SJSA1 (cell line): Measurements from ENCODE around the gene BEST1. TPM values are rescaled to one million over a fixed set of nuclear protein-coding genes. Genes with fewer than 3 reads are reported as not detected.
"Not testable (repeated sequence)": the region's sequence is repeated elsewhere in the genome, so short reads cannot be mapped to it uniquely, and the experiment has no call there.

Experiments used
- DNase-seq, 2 experiments: peaks; one replicate each; pipeline ENCODE4 v3.0.0-alpha.2; 2015 to 2020; ENCODE audit warnings: low spot score in 2 of 2, low read depth in 1 of 2
- H3K27ac ChIP-seq: fragments of 250-450 bp; sonication (Bioruptor Pico); 2 replicates; pipeline ENCODE4 v1.5.1; 2020; ENCODE audit warnings: mild to moderate bottlenecking, moderate library complexity
- H3K27me3 ChIP-seq: fragments of 250-450 bp; sonication (Bioruptor Pico); replicated peaks from 2 replicates; pipeline ENCODE4 v1.5.1; 2020; ENCODE audit warnings: mild to moderate bottlenecking, moderate library complexity
- H3K36me3 ChIP-seq: fragments of 250-450 bp; sonication (Bioruptor Pico); 2 replicates; pipeline ENCODE4 v1.5.1; 2020; ENCODE audit warnings: mild to moderate bottlenecking
- H3K4me1 ChIP-seq: fragments of 250-450 bp; sonication (Bioruptor Pico); replicated peaks from 2 replicates; pipeline ENCODE4 v1.6.1; 2021; ENCODE audit warnings: mild to moderate bottlenecking
- H3K4me3 ChIP-seq: fragments of 250-450 bp; sonication (Bioruptor Pico); 2 replicates; pipeline ENCODE4 v1.5.1; 2020; ENCODE audit warnings: mild to moderate bottlenecking
- H3K9me3 ChIP-seq: fragments of 250-450 bp; sonication (Bioruptor Pico); replicated peaks from 2 replicates; pipeline ENCODE4 v1.5.1; 2020; ENCODE audit warnings: mild to moderate bottlenecking
- total RNA-seq: library from RNA; depleted of rRNA; stranded (reverse); fragments of >200 nt; shearing (Covaris generic); gene quantifications from 2 replicates; pipeline ENCODE4 v1.2.3, GENCODE V29; 2014

The BEST1 gene
- total RNA-seq, 1 experiment from 2014 or later, result 0.74 TPM

DNA sequence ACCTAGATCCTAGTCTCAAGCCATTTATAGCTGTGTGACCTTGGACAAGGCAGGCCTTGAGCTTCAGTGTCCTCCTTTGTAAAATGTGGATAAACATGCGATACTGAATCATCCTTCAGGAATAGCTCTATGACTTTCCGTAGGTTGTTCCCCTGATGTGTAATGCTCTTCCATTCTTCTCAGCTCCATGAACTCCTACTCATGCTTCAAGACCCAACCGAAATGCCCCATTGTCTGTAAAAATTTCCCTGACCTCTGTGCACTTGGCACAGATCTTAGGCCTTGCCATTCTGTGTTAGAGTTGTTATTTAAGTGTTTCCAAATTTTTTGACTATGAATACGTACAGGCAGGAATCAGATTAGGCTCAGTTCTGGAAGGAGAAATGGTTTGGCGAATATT, 3.3 kb upstream of the BEST1 start:
- DNase-seq, result no peak
- Histone ChIP-seq H3K27ac (no peak overlapping the region), H3K4me1 (peaks cover 19% of the 10 kb centered on the region), H3K27me3 (no peaks in the 10 kb centered on the region), H3K9me3 (no peaks in the 10 kb centered on the region), H3K4me3 (no peak overlapping the region), H3K36me3 (no peaks in the 10 kb centered on the region)

DNA sequence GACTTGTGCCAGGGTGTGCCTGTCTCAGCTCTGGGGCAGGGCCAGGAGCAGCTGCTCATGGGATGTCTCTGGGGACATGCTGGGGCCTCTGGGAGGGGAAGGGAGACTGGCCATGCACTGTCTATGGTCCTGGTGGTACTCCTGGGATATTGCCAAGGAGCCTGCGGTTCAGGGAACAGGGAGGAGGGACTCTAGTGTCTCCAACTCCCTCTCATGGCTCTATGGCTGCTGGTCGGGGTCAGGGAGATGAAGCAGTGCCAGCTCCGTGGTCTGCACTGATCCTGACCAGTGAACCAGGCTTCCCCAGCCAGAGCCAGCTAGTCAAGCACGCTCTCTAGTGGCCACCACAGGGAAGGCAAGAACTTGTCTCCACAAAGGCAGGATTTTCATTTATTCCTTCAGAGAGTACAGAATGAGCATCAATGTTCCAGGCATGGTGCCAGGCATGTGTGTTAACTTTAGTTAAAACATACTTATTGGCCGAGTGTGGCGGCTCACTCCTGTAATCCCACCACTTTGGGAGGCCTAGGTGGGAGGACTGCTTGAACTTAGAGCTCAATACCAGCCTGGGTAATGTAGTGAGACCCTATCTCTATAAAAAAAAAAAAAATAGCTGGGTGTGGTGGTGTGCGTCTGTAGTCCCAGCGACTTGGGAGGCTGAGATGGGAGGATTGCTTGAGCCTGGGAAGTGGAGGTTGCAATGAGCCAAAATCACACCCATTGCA, 2.5 kb upstream of the BEST1 start:
- Histone ChIP-seq H3K36me3 (no peaks in the 10 kb centered on the region), H3K9me3 (no peaks in the 10 kb centered on the region), H3K27me3 (no peaks in the 10 kb centered on the region), H3K4me3 (no peak overlapping the region), H3K27ac (no peak overlapping the region), H3K4me1 (peaks cover 19% of the 10 kb centered on the region)
- DNase-seq, result peak; percentile 86 to 88

DNA sequence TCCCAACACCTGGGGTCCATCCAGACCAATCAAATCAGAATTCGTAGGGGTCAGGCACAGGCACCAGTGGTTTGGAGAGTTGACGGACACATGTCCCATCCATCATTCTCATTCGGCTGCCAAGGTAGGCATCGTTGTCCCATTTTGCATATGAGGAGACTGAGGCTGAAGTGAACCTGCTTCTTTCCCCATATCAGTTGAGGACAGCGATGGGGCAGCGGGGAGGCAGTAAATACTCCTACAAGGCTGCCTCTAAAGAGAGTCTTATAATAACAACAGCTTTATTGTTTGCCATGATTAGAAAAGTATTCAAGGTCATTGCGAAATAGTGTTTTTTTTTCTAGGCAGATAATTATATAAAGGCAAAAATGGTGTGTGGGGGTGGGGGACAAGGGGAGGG, 1.6 kb upstream of the BEST1 start:
- Histone ChIP-seq H3K4me3 (no peak overlapping the region), H3K27me3 (no peaks in the 10 kb centered on the region), H3K27ac (no peak overlapping the region), H3K36me3 (no peaks in the 10 kb centered on the region), H3K4me1 (peaks cover 19% of the 10 kb centered on the region), H3K9me3 (no peaks in the 10 kb centered on the region)
- peak in 1 of 2 experiments; percentile 26 for DNase-seq

DNA sequence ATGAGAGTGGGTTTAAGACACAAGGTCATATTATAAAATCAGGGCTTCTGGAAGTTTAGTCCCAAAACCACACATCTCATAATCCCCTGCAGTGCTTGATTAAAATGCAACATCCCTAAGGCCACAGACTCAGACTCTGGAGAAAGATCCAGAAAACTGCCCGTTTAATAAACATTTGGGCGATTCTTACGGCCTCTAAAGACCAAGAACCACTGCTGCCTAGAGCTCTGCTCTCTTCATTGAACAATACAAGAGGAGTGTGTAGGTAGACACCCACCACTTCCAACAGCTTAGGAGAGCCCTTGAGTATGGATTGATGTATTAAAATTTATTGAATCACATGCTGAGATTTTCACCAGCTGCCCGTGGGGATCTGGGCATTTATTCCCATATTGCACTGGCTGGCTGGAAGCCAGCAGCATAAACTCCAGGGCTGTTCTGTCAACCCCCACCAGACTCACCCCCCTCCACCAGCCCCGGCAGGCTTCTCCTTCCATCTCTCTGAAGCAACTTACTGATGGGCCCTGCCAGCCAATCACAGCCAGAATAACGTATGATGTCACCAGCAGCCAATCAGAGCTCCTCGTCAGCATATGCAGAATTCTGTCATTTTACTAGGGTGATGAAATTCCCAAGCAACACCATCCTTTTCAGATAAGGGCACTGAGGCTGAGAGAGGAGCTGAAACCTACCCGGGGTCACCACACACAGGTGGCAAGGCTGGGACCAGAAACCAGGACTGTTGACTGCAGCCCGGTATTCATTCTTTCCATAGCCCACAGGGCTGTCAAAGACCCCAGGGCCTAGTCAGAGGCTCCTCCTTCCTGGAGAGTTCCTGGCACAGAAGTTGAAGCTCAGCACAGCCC, 749 bp upstream of the BEST1 start:
- H3K27ac ChIP-seq, result peak overlapping the region; percentile 43
- H3K4me1 ChIP-seq, result peaks cover 19% of the 10 kb centered on the region
- H3K4me3 ChIP-seq, result no peak overlapping the region

DNA sequence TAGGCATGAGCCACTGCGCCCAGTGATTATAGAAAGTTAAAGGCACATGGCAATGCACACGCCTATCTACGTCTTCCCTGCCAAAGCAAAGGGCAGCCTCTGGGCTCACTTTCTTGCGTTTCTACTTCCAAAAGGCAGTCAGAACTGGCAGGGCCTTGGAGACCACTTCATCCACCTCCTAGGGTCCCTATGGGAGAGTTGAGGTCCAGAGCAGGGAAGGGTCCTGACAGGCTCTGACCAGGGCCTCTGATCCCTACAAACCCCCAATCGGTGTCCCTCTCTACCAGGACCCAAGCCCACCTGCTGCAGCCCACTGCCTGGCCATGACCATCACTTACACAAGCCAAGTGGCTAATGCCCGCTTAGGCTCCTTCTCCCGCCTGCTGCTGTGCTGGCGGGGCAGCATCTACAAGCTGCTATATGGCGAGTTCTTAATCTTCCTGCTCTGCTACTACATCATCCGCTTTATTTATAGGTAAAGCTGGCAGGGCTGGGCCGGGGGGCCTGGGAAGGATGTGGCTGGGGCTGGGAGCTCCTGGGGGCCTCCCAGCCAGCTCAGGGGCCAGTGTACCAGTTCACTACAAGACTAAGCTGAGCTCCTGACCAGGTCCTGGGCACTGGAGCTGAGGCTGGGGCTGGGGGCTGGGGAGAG, 1.5 kb downstream of the BEST1 start:
- Histone ChIP-seq H3K4me1 (peaks cover 22% of the 10 kb centered on the region), H3K4me3 (no peak overlapping the region), H3K36me3 (no peaks in the 10 kb centered on the region), H3K27me3 (no peaks in the 10 kb centered on the region), H3K9me3 (no peaks in the 10 kb centered on the region), H3K27ac (no peak overlapping the region)
- DNase-seq, result peak in 1 of 2 experiments; percentile 43

More for the DNA sequence above, 749 bp upstream of the BEST1 start:
- Histone ChIP-seq H3K36me3 (no peaks in the 10 kb centered on the region), H3K27me3 (no peaks in the 10 kb centered on the region), H3K9me3 (no peaks in the 10 kb centered on the region)
- DNase-seq, result peak; percentile 85 to 86

DNA sequence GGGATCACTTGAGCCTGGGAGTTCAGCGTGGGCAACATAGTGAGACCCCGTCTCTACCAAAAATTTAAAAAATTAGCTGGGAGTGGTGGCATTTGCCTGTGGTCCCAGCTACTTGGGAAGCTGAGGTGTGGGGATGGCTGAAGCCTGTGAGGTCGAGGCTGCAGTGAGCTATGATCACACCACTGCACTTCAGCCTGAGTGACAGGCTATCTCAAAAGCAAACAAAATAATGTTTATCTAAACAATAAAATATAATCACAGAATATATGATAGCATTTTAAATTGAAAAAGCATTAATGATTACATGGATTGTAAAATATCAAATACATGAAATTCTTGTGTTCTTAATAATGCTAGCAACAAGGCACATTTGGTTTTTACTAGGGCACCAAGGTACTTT, 2.7 kb downstream of the BEST1 start:
- Histone ChIP-seq H3K9me3 (no peaks in the 10 kb centered on the region), H3K27me3 (no peaks in the 10 kb centered on the region), H3K4me3 (no peak overlapping the region), H3K4me1 (peaks cover 16% of the 10 kb centered on the region), H3K27ac (no peak overlapping the region), H3K36me3 (no peaks in the 10 kb centered on the region)
- no peak for DNase-seq

DNA sequence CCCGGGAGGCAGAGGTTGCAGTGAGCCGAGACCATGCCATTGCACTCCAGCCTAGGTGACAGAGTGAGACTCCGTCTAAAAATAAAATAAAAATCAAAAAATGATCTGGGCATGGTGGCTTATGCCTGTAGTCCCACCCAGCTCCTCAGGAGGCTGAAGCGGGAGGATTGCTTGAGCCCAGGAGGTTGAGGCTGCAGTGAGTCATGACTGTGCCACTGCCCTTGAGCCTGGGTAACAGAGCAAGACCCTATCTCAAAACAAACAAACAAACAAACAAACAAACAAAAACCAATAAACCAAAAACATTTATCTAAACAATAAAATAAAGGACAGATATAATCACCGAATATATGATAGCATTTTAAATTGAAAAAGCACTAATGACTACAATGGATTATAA, 3.5 kb downstream of the BEST1 start:
- H3K4me3 ChIP-seq, H3K27ac ChIP-seq, DNase-seq, H3K9me3 ChIP-seq, H3K27me3 ChIP-seq, H3K36me3 ChIP-seq: not testable (repeated sequence)
- peaks cover 16% of the 10 kb centered on the region for H3K4me1 ChIP-seq

DNA sequence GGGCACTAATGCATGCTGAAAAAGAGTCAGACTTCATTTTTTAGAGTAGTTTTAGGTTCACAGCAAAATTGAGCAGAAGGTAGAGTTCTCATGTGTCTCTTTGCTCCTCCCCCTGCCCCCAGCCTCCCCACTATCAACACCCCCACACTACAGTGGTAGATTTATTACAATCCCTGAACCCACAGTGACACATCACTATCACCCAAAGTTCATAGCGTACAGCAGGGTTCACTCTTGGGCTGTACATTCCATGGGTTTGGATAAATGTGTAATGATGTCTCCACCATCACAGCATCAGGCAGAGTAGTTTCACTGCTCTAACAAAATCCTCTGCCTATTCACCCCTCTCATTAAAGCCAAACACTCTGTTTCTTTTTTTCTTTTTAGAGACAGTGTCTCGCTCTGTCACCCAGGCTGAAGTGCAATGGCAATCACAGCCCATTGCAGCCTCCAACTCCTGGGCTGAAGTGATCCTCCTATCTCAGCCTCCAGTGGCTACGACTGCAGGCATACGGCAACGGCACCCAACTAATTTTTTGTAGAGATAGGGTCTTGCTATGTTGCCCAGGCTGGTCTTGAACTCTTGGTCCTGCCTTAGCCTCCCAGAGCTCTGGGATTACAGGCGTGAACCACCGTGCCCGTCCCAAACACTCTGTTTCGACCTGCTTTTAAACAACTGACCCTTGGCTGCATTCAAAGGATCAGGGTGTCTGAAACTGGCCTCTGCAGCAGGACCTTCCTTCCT, 4.1 kb downstream of the BEST1 start:
- no peaks in the 10 kb centered on the region for H3K36me3 ChIP-seq
- H3K9me3 ChIP-seq, result no peaks in the 10 kb centered on the region
- no peak overlapping the region for H3K27ac ChIP-seq
- H3K27me3 ChIP-seq, result no peaks in the 10 kb centered on the region
- DNase-seq, result no peak
- H3K4me1 ChIP-seq, result peaks cover 13% of the 10 kb centered on the region
- H3K4me3 ChIP-seq, result no peak overlapping the region

DNA sequence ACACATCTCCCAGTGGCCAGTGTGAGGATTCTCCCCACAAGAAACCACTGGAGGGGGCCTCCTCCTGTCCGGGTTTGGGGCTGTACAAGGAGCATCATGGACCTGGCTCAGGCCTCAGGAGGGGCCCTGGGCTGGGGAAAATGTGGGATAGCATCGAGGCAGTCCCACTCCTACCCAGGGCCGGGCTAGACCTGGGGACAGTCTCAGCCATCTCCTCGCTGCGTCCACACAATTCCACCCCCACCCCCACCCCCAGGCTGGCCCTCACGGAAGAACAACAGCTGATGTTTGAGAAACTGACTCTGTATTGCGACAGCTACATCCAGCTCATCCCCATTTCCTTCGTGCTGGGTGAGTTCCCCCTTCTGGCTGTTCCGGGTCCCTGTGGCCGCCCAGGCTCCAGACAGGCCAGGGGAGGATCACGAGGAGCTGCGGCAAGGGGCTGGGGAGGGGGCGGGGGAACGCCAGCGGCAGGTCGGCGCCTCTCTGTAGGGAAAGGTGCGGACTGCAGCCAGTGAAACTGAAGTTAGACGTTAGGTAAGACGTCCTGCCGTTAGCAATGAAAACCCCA, 4.8 kb downstream of the BEST1 start:
- Histone ChIP-seq H3K36me3 (no peaks in the 10 kb centered on the region), H3K27ac (no peak overlapping the region), H3K4me3 (no peak overlapping the region), H3K4me1 (peaks cover 7% of the 10 kb centered on the region), H3K27me3 (no peaks in the 10 kb centered on the region), H3K9me3 (no peaks in the 10 kb centered on the region)
- DNase-seq, result peak in 1 of 2 experiments; percentile 46

DNA sequence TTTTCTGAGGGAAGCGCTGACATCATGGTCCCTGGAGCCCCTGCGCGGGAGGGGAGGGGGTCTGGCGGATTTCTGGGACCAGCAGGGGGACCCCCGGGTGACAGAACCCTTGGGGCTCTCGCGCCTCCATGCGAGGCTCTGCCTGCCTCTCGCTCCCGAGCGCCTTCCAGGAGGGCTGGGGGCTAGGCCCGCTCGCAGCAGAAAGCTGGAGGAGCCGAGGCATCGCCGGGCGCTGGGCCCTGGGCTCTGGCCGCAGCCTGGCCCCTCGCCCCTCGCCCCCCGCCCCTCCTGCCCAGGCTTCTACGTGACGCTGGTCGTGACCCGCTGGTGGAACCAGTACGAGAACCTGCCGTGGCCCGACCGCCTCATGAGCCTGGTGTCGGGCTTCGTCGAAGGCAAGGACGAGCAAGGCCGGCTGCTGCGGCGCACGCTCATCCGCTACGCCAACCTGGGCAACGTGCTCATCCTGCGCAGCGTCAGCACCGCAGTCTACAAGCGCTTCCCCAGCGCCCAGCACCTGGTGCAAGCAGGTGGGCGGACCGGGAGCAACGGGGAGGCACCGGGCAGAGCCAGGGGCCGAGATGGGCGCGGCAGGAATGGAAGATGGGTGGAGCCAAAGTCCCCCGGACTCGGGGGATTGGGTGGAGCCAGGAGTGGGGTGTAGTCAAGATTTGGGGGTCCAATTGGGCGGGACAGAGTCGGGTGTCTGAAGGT, 5.4 kb downstream of the BEST1 start:
- peak in 1 of 2 experiments; percentile 47 for DNase-seq
- Histone ChIP-seq H3K27me3 (no peaks in the 10 kb centered on the region), H3K9me3 (no peaks in the 10 kb centered on the region), H3K36me3 (no peaks in the 10 kb centered on the region), H3K4me3 (no peak overlapping the region), H3K4me1 (peaks cover 4% of the 10 kb centered on the region; the same call in 1 of the 2 replicates), H3K27ac (no peak overlapping the region)

DNA sequence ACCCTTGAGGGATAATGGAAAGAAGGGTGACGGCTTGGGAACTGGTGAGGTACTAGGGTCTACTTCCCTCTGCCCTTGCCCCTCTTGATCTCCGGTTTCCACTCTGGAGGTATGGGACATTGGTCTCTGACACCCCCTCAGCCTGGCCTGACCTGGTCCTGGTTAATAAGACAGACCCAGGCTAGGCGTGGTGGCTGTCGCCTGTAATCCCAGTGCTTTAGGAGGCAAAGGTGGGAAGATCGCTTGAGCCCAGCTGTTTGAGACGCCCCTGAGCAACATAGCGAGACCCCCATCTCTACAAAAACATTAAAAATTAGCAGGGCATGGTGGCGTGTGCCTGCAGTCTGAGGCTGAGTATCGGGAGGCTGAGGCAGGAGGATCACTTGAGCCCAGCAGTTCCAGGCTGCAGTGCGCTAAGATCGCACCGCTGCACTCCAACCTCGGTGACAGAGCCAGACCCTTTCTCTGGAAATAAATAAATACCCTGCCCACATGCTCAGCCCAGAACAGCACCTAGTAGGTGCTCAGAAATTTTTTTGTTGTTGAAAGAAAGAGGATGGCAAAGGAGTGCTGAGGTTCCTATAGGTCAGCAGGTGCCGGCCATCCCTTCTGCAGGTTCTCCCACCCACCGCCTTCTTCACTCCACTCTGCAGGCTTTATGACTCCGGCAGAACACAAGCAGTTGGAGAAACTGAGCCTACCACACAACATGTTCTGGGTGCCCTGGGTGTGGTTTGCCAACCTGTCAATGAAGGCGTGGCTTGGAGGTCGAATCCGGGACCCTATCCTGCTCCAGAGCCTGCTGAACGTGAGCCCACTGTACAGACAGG, 6.3 kb downstream of the BEST1 start:
- peaks cover 4% of the 10 kb centered on the region; the same call in 1 of the 2 replicates for H3K4me1 ChIP-seq
- no peak overlapping the region for H3K27ac ChIP-seq
- peak in 1 of 2 experiments; percentile 40 for DNase-seq
- H3K36me3 ChIP-seq, result no peaks in the 10 kb centered on the region
- H3K4me3 ChIP-seq, result no peak overlapping the region
- no peaks in the 10 kb centered on the region for H3K9me3 ChIP-seq
- no peaks in the 10 kb centered on the region for H3K27me3 ChIP-seq
